AG10803 (cell line): ENCODE results near the gene GAS2L2.

ENCODE experiments used
- DNase-seq: peaks from one replicate; pipeline ENCODE4 v3.0.0; 2010; ENCODE audit warnings: low read depth
- H3K4me3 ChIP-seq: 2 replicates; pipeline ENCODE4 v1.5.1; 2011; ENCODE audit warnings: mild to moderate bottlenecking, low read length, control low read depth
- TF ChIP-seq, protein P1 (sequence below): conservative IDR thresholded peaks from 2 replicates; pipeline ENCODE4 v1.5.1; 2011; ENCODE audit warnings: mild to moderate bottlenecking, low read length, control low read depth, inconsistent platforms

The GAS2L2 gene

DNA sequence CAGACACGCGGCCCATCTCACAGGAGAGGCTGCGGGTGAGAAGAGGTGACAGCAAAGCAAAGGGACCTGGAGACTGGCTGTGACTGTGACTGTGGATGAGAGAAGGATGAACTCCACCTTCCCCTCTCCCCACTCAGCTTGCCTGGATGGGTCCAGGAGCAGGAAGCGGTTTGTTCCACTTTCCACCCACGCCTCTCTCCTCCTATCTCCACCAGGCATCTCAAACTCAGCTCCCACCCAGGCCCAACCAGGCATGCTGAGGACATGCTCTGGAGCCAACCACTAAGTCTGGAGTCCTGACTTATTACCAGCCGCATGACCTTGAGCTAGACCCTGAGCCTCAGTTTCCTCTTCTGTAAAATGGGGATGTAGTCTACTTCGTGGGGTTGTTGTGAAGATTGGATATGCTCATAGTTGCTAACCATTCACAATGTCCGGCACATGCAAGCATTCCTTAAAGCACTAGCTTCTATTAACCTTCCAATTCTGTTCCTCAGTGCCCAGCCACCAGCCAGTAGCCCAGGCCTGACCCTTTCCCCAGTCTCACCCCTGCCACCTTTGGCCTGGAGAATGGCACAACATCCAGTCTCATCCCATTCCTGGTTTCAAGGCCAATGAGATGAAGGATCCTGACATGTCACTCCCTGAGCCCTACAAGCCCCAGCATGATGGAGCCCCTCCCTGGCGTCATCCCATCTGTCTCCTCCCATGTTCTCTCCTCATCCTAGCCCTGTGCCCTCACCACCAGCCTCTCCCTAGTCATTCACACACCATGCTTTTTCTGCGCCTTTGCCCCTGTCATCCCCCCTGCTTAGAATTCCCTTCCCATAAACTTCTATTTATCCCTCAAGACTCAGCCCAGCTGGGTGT is 2.3 kb downstream of the GAS2L2 start:
- TF ChIP-seq, protein P1, sequence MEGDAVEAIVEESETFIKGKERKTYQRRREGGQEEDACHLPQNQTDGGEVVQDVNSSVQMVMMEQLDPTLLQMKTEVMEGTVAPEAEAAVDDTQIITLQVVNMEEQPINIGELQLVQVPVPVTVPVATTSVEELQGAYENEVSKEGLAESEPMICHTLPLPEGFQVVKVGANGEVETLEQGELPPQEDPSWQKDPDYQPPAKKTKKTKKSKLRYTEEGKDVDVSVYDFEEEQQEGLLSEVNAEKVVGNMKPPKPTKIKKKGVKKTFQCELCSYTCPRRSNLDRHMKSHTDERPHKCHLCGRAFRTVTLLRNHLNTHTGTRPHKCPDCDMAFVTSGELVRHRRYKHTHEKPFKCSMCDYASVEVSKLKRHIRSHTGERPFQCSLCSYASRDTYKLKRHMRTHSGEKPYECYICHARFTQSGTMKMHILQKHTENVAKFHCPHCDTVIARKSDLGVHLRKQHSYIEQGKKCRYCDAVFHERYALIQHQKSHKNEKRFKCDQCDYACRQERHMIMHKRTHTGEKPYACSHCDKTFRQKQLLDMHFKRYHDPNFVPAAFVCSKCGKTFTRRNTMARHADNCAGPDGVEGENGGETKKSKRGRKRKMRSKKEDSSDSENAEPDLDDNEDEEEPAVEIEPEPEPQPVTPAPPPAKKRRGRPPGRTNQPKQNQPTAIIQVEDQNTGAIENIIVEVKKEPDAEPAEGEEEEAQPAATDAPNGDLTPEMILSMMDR, result no peak
- no peak overlapping the region for H3K4me3 ChIP-seq

DNA sequence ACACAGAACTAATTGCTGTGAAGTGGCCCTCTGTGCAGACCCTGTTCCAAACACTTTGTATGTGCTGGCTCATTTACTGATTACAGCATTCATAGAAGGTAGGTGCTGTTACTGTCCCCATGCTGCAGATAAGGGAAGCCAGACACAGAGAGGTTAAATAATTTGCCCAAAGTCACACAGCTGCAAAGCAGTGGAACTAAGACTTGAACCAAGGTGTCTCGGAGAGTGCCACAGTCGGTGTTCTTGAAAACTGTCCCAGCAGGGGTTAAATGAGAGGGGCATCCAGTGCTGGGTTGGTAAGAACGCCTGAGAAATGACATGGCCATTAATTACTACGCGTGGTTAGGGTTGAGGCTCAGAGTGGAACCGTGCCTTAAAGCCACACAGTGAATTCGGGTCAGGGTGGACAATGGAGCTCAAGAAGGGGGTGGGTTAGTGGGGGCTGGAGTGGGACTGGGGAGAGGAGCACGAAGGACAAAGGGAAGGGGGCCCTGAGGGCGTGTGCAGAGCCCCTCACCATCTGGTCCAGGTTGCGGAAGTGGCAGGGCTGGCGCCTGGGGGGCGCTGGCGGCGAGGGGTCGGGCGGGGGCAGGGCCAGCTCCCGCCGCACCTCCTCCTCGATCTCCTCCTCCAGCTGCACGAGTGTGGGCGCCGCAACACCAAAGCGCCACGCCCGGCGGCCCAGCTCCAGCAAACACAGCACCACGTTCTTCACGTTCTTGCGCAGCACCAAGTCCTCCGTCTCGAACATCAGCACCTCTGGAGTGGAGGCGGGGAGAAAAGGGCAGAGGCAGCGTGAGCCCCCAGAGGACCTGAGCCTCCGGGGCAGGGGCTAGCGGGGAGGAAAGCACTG is 3.3 kb downstream of the GAS2L2 start:
- DNase-seq, result peak; percentile 46
- TF ChIP-seq, protein P1, result no peak
- H3K4me3 ChIP-seq, result peak overlapping the region; percentile 20

More for the DNA sequence above, 2.3 kb downstream of the GAS2L2 start:
- no peak for DNase-seq

DNA sequence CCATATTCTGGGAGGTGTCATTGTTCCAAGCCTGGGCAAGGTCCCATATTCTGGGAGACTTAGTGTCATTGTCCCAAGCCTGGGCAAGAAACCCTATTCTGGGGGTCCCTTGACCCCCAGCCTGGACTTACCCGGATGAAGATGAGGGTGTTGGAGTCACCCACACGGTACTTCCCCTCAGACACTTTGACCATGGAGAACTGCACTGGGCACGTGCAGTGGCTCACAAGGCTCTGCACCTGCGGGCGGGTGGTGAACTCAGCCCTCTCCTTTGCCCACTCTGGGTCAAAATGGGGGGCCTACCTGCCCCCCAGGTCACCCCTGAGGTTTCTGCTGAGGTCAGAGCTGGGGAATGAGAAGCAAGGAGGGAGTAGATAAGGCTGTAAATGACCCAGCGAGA is 4.1 kb downstream of the GAS2L2 start:
- H3K4me3 ChIP-seq, result no peak overlapping the region
- TF ChIP-seq, protein P1, result no peak
- DNase-seq, result no peak

DNA sequence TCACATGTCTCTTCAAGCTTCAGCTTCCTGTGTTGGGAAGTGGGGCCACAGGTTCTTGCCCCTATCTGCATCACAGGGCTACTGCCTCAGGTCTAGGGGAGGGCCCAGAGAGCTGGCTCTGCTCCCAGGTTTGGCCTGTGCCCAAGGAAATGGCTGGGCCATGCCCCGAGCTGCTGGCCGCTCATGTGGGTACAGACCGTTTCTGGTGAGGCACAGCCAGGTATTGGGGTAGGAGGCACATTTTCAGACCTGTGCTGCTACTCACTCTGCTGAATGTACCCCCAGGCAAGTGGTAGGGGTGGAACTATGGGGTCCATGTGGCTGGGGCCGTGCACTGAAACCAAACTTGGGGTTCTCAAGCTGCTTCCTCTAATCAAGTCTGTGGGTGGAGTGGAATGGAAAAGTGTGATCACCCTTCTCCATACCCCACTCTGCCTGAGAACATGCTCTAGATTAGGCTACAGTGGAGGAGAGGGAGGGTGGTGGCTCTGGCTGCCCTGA is 4.6 kb downstream of the GAS2L2 start:
- no peak for DNase-seq
- no peak overlapping the region for H3K4me3 ChIP-seq
- TF ChIP-seq, protein P1, result no peak

DNA sequence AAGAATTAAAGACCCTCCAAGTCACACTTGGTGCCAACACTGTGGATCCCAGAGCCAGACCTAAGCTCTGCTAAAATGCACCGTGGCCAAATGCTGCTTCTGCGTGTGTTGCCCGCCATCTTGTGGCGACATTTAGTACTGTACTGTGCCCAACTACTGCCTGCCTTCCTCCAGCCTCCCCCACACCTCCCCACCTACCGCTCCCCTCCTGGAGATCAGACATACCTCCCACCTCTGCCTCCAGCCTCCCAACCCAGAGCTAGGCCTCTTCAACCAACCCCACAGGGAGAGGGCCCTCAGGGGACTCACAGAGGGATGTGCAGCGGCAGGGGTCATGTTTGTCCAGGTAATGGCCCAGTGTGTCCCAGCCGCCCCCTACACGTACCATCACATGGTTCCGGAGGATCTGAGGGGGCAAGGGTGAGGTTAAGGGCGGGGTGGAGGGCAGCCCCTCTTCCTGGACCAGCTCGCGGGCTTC is 5.5 kb downstream of the GAS2L2 start:
- DNase-seq, result peak; percentile 73
- TF ChIP-seq, protein P1, result peak; percentile 88
- no peak overlapping the region for H3K4me3 ChIP-seq

DNA sequence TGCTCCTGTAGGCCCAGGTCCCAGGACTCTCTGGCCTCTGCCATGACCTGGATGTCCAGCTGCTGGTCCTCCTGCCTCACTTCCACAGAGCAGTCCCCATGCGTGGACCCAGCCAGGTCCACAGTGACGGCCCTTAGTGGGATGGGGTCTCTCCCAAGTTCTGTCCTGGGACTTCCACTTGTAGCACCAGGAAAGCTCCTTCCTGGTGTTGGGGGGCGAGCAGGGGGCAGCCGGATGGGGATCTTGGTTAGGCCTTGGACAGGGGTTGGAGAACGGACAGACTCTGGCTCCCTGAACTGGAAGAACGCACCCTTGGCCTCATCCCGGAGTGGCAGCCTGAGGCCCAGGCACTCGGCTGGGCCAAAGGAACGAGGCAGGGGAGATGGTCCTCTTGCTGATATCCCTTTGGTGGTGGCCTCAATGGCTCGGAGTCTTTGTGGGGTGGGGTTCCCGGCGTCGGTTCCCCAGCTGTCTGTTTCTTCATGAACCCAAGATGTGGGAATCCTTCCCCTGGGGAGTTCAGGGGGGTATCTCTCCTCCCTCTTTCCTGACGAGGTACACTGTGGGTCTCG is 7.2 kb downstream of the GAS2L2 start:
- TF ChIP-seq, protein P1, result no peak
- no peak for DNase-seq
- H3K4me3 ChIP-seq, result no peak overlapping the region
